NOMO-1 (cell line): ENCODE results near the gene LGR6.
"Not testable (repeated sequence)": the region's sequence is repeated elsewhere in the genome, so short reads cannot be mapped to it uniquely, and the experiment has no call there.

Experiments
- DNase-seq, 2 experiments: peaks; one replicate each; lab custom pipeline; 2025; ENCODE audit not compliant: unreplicated experiment in 2 of 2; lab: John Stamatoyannopoulos, UW

LGR6 gene, protein sequence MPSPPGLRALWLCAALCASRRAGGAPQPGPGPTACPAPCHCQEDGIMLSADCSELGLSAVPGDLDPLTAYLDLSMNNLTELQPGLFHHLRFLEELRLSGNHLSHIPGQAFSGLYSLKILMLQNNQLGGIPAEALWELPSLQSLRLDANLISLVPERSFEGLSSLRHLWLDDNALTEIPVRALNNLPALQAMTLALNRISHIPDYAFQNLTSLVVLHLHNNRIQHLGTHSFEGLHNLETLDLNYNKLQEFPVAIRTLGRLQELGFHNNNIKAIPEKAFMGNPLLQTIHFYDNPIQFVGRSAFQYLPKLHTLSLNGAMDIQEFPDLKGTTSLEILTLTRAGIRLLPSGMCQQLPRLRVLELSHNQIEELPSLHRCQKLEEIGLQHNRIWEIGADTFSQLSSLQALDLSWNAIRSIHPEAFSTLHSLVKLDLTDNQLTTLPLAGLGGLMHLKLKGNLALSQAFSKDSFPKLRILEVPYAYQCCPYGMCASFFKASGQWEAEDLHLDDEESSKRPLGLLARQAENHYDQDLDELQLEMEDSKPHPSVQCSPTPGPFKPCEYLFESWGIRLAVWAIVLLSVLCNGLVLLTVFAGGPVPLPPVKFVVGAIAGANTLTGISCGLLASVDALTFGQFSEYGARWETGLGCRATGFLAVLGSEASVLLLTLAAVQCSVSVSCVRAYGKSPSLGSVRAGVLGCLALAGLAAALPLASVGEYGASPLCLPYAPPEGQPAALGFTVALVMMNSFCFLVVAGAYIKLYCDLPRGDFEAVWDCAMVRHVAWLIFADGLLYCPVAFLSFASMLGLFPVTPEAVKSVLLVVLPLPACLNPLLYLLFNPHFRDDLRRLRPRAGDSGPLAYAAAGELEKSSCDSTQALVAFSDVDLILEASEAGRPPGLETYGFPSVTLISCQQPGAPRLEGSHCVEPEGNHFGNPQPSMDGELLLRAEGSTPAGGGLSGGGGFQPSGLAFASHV

GRCh38 chr1:202193614-202194327, at the start of gene LGR6:
LGR6 (plus strand) TSS chr1:202193799; CDS start chr1:202193990, 191 bp downstream.
- no peak for DNase-seq

DNA sequence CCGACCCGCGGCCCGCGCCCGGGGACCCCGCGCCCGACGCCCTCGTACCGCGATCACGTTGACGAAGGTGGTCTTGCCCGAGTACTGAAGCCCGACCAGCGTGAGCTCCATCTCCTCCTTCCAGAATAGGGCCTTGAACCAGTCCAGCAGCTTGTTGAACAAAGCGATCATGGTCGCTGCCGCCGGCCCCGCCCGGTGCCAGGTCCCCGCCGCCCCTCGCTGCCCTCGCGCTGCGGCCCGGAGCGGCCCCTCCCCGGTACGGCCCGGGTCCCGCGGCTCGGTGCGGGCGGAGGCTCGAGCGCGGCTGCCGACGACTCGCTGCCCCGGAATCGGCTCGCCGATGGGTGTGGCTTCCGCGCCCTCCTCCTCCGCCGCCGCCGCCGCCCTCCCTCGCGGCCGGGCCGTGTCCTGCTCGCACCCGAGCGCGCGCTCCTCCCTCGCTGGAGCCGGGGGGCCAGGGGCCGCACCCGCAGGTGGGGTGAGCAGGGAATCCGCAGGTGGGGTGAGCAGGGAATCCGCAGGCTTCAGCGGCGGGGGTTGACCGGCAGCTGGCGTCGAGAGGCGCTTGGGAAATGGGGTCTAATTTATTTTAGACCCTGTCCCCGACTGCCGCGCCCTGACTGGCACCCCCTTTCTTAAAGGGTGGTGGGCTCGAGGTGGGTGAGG, 49.1 kb upstream of the LGR6 start, which contains the start of gene ARL8A:
Gene ARL8A, minus strand, starts transcription at position 336 of the 666 bp plus-strand sequence. Its CDS starts 165 bp downstream, at position 171.
- DNase-seq = peak; percentile 32 to 45

DNA sequence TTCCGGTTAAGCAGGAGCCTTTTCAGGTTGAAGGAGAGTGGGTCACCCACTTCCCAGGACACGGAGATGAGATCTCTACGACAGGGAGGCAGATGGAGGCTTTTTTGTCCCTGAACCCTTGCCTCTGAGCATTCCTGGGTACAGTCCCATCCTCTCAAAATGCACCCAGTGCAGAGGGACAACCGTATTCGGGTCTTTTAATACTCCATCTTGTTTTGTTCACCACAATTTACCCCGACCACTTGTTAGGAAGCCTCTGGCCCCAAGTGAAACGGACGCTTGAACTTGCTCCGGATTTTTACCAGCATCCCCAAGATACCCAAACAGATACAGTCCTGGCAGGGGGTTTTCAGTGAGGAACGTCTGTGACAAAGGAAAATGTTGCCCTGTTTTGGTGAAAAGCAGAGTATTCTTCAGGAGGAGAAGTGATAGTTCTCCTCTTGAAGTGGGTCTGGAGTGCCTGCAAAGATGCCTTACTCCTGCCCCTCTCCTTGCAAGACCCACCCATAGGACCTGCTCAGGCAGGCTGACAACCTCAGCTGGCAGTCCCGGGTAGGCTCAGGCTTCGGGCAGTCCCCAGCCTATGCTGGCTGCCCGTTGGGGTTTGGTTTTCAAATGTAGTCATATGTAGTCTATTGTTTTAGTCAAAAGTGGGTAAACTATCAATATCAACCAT, 48.4 kb upstream of the LGR6 start:
- peak; percentile 37 to 41 for DNase-seq

GRCh38 chr1:202145744-202146140, 47.9 kb upstream of the LGR6 start:
- DNase-seq = not testable (repeated sequence)

DNA sequence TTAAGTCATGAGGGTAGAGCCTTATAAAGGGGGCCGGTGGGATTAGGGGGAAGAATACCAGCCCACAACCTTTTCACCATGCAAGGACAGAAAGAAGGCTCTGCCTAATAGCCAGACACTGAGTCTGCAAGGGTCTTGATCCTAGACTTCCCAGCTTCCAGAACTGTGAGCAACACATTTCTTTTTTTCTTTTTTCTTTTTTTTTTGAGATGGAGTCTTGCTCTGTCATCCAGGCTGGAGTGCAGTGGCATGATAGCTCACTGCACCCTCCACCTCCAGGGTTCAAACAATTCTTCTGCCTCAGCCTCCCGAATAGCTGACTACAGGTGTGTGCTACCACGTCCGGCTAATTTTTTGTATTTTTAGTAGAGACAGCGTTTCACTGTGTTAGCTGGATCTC, 47.3 kb upstream of the LGR6 start:
- no peak for DNase-seq

DNA sequence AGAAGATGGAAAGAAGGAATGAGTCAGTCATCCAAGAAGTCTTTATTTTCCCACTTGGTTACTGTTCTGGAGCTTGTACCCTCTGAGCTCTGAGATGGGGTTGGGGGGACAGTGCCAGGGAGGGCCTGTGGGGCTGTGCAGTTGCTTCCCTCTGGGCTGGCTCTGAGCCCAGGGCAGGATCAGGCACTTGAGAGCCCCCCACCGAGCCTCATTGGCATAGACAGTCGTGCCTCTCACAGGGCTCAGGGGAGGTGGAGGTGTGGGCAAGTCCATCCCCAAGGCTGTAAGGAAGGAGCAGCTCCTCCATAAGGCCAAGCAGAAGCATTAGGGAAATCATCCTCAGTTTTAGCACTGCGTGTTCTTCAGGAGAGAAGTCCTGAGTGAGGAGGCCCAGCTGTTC, 46.6 kb upstream of the LGR6 start:
- no peak for DNase-seq

DNA sequence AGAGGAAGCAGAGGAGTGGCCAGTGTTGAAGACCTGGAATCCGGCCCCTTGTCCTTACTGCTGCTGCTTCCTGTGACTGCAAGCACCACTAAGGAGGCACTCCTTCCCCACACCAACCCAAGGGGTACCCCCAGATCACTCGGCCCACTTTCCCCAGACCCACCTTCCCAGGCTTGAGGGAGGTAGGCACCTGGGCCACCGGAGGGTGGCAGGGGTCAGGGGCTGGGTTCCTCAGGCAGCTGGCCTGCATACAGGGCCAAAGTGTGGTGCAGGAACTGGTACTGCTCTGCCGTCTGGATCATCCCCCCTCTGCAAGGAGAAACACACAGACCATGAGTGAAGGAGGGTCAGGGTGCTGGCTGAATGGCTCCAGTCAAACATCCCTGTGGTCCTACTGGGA, 45.2 kb upstream of the LGR6 start:
- no peak for DNase-seq

DNA sequence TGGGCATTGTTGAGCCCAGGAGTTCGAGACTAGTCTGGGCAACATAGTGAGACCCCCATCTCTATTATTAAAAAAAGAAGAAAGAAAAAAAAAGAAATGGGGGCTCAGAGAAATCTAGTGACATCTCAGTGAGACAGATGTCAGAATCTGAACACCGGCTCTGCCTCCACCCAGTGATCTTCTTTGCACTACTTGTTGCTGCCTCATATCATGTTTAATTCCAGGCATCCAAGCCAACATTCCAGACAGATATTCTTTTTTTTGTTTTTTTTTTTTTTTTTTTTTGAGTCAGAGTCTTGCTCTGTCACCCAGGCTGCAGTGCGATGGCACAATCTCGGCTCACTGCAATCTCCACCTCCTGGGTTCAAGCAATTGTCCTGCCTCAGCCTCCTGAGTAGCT, 44.0 kb upstream of the LGR6 start:
- DNase-seq = no peak

DNA sequence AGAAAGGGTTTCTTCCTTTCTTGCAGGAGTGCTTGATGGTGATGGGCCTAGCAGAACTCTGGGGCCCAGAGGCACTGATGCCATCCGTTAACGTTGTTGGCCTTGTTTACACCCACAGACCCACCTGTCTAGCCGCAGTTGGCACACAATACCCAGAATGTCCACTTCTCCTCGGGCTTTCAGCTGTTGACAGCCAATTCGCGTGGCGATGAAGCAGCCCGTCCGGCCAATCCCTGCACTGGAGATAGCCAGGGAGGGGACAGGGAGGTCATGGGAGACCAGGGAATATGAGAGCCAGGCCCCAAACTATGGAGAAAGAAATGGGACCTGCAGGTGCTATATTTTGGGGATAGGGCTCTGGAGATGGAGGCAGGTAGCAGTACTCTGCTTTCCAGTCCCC, 43.4 kb upstream of the LGR6 start:
- no peak for DNase-seq

DNA sequence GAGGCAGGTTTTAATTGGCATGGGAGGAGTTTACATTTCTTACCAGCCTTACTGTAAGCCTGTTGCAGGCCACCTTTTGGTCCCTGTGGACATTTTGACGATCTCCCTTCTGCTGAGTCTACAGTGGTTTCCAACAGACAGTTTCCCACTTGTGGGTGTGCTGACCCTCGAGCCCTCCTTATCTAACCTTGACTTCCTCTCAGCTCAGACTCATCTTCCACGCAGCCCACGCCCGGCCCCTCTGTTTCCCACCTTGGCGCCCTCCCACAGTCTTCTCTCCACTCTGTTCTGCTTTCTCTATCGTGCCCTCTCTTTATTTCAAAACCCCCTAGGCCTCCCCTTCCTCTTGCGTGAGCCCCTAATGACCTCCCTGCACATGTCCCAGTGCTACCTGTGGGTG, 43.0 kb upstream of the LGR6 start:
- no peak for DNase-seq

DNA sequence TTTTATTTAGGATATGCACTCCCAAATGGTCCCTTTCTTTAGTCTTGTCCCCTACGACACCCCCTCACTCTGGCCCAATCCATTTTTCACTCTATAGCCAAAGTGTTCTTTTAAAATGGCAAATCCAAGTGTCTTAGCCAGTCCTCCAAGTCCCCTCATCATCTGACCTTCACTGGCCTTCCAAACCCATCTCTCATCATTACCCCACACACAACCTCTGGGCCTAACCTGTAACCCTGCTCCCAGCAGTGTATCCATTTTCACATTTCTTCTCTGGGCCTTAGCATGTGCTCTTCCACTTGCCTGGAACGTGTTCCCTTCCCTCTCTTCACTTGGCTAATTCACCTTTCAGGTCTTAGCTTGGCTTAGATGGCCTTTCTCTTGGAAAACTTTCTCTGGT, 42.6 kb upstream of the LGR6 start:
- no peak for DNase-seq

DNA sequence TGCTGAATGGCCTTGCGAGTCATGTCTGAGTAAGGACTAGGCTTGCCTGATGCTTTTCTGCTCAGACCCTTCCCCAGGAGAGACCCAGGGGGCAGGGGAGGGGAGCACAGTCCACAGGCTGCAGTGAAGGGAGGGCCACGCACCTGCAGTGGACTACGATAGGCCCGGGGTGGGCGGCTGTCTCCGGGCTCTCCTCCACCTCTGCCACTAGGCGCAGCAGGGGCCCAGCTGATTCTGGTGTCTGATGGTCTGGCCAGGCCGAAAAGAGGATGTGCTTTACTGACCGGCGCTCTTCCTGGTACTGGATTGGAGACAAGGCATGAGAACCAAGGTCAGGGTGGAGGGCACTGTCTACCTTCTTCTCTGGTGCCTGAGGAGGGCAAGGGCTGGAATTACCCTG, 41.2 kb upstream of the LGR6 start:
- DNase-seq = no peak

GRCh38 chr1:202153284-202153683, 40.3 kb upstream of the LGR6 start:
- no peak for DNase-seq

- DNase-seq = no peak
These were observed 39.3 kb upstream of the LGR6 start for GRCh38 chr1:202154148-202154765.

DNA sequence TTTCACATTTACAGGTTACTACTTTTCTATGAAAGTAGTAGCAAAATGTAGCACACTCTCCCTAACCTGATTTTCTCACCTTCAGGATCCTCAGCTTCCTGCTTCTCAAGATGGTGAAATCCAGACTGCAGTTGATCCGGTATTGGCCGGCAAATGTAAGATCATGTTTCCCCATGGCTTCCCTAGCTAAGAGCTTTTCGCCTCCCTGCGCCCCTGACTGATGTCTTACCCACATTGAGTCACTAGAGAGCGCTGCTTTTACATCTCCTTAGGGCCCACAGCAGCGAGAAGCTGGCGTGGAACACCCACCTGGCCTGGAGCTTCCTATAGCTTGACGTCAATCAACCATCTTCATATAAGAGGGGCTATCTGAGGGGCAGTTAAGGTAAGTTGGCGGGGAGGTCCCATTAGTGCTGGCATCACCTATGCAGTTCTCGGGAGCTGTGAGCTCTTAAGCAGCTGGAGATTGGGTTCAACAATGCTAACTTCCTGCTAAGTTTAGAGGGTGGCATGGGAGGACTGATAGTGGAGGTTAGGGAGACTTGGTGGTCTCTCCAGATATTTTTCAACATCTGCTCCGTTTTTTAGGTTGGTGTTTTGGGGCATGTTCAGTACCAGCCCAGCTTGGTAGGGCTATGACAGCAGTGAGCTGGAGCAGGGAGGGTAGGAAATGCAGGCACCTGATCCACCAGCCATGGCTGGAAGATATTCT, 38.7 kb upstream of the LGR6 start:
- peak in 1 of 2 experiments; percentile 31 for DNase-seq

GRCh38 chr1:202155478-202156021, 38.0 kb upstream of the LGR6 start:
- DNase-seq = no peak

DNA sequence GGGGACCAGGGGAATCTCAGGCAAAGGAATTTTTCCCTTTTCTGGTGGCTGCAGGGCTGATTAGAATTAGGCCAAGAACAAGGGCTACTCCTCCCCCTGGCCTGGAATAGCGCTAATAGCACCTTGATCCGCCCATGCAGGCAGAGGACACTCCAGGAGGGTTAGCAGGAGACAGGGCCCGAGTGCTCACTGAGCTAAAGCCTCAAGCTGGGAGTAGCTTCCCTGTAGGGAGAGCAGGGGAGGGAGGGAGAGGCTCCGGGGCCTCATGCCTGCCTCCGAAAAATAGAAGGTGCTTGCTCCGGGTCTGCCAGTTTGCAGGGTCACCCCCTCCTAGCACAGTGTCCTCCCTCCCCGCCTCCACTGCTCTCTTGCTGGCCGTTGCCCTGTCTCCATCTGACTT, 37.0 kb upstream of the LGR6 start:
- DNase-seq = no peak

GRCh38 chr1:202157945-202158344, 35.7 kb upstream of the LGR6 start:
- DNase-seq = no peak
